IPS-15b (cell line): ENCODE measurements around the gene AAGAB.
"Not testable (repeated sequence)": the region's sequence is repeated elsewhere in the genome, so short reads cannot be mapped to it uniquely, and the experiment has no call there.

ENCODE experiments used
- H3K27me3 ChIP-seq: one replicate; pipeline ENCODE4 v1.6.1; 2013; ENCODE audit warnings: low read length; ENCODE audit not compliant: control insufficient read depth, insufficient read depth
- H3K36me3 ChIP-seq: one replicate; pipeline ENCODE4 v1.6.1; 2013; ENCODE audit warnings: low read length; ENCODE audit not compliant: control insufficient read depth, insufficient read depth
- H3K4me1 ChIP-seq: one replicate; pipeline ENCODE4 v1.6.1; 2013; ENCODE audit warnings: mild to moderate bottlenecking, low read length; ENCODE audit not compliant: control insufficient read depth, insufficient read depth
- H3K4me3 ChIP-seq: one replicate; pipeline ENCODE4 v1.5.1; 2013; ENCODE audit warnings: low read depth, low read length
- H3K9ac ChIP-seq: one replicate; pipeline ENCODE4 v1.6.1; 2013; ENCODE audit warnings: low read depth, mild to moderate bottlenecking, low read length
- H3K9me3 ChIP-seq: one replicate; pipeline ENCODE4 v1.6.1; 2013; ENCODE audit warnings: mild to moderate bottlenecking, low read length; ENCODE audit not compliant: control insufficient read depth, insufficient read depth

AAGAB gene

DNA sequence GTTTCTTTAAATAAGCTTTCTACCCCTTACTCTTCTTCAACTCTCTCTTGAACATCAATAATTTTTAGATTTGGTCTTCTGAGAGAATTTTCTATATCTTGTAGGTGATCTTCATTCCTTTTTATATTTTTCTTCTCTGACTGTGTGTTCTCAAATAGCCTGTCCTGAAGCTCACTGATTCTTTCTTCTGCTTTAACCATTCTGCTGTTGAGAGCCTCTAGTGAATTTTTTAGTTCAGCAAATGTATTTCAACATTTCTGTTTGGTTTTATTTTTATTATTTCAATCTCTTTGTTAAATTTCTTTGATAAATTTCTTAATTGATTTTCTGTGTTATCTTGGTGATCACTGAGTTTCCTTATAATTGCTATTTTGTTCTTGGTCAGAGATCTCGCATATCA is 19.8 kb upstream of the AAGAB start:
- Histone ChIP-seq H3K36me3 (no peaks in the 10 kb centered on the region), H3K4me3 (no peak overlapping the region), H3K9me3 (no peaks in the 10 kb centered on the region), H3K4me1 (peaks cover 8% of the 10 kb centered on the region), H3K9ac (no peak overlapping the region), H3K27me3 (no peaks in the 10 kb centered on the region)

DNA sequence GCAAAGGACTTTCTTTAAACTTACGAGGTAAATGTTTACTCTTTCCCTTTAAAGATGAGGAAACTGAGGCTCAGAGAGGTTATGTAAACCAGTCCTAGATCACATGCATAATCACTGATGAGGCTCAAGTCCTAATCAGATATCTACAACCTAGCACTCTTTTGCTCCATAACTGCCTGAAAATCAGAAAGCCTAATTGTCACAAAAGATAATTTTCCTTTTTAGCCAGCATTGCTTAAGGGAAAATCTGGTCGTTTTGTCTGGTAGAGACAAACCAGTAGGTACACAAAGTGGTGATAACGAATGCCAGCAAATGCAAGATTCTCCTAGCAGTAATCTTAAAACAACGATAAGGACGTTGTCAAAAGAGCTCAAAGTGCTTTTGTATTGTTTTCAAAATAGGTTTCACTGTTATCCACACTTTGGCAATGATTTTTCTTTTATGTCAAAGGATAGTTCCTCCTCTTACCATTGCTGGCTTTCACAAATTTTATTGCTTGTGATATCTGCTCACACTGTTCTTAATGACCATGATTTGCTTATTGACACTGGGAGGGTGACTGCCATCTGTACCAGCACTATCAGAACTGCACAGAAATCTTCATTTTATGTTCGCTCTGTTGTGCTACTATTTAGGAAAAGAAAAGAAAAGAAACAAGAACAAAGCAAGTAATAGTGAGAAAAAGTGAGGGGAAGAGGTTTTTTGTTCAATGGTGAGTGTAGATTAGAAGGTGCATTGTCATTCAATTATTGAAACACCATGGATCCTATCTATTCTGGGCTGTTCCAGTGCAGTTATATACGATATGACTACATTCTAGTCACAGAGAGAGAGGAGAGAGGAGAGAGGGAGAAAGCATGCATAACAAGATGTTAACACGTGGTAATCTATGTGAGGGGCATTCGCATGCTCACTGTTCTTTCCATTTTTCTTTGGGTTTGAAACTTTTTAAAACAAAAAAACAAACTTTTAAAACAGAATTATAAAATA is 13.8 kb upstream of the AAGAB start:
- Histone ChIP-seq H3K36me3 (no peaks in the 10 kb centered on the region), H3K9ac (no peak overlapping the region), H3K4me1 (peaks cover 11% of the 10 kb centered on the region), H3K4me3 (no peak overlapping the region), H3K27me3 (no peaks in the 10 kb centered on the region), H3K9me3 (no peaks in the 10 kb centered on the region)

DNA sequence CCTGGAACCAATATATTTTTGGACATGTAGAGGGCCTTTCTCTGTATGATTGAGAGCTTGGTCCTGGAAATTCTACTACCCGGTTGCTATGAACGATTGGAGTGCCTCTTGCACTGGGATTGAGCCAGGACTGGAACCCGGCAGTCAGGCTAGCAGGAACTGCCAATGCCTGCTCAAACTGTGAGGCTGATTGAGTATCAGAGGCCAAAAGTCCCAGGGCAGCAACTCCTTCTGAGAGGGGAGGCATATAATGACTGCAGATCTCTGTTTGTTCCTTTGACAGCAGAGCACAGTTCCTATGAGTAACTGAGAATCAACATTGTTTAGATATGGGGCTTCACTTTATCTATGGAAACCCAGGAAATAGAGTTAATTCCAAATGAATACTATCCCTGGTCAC is 13.0 kb upstream of the AAGAB start:
- H3K27me3 ChIP-seq: no peaks in the 10 kb centered on the region

DNA sequence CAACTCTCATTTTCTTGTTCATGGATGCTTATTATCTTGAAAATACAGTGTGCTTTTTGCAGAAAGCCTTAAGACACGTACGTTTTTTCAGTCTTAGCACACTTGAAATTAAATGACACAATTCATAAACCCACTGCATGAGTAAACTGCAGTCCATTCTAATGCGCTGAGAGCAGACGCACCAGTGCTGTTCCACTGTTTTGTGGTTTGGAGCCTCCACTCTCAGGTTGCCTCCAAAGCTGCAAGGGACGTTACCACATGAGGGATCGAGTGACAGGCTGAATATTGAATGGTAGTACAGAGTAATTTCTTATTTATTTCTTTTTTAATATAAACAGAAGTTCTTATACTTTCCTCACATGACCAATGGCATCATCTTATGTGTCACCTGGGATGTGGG is 12.4 kb upstream of the AAGAB start:
- Histone ChIP-seq H3K27me3 (no peaks in the 10 kb centered on the region), H3K36me3 (no peaks in the 10 kb centered on the region), H3K9me3 (no peaks in the 10 kb centered on the region), H3K4me3 (no peak overlapping the region), H3K4me1 (peaks cover 11% of the 10 kb centered on the region), H3K9ac (no peak overlapping the region)

More for the DNA sequence above, 13.0 kb upstream of the AAGAB start:
- H3K4me3 ChIP-seq: no peak overlapping the region
- H3K9ac ChIP-seq: no peak overlapping the region
- H3K9me3 ChIP-seq: no peaks in the 10 kb centered on the region
- H3K36me3 ChIP-seq: no peaks in the 10 kb centered on the region
- peaks cover 11% of the 10 kb centered on the region for H3K4me1 ChIP-seq

DNA sequence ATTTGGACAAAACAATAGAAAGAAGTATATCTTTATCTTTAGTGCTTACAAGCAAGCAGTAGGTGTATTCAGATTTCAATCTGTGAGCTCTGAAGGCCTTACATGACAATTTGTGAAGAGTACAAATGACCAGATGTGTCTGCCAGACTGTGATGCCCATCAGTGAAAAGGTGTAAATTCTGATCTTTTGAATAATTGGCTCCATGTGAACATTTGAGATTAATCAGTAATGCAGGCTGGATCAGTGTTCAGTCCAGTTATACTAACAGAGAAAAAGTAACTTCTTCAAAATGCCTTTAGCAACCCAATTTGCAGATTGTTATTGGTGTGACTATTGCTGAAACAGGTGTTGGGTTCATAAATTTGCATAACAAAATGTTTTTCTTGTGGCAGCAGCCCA is 5.3 kb upstream of the AAGAB start:
- Histone ChIP-seq H3K36me3 (no peaks in the 10 kb centered on the region), H3K9me3 (no peaks in the 10 kb centered on the region), H3K4me1 (no peaks in the 10 kb centered on the region), H3K27me3 (peaks cover 10% of the 10 kb centered on the region), H3K4me3 (no peak overlapping the region), H3K9ac (no peak overlapping the region)

DNA sequence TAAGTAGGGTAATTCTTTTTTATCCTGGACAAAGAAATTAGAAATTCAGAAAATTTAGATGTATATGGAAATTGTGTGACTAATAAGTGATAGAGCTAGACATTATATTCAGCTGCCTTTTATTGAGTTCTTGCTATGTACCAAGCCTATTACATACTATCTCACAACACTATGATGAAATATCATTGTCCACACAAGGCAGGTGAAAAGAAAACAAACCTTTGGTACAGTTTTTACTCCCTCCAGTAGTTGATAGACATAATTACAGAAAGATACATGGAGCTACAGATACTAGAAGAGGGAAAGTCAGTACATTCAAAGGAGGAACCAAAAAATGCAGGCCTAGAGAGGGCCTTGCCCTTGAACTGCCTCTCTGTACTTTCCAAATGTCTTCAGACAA is 4.9 kb upstream of the AAGAB start:
- peaks cover 10% of the 10 kb centered on the region for H3K27me3 ChIP-seq
- H3K9me3 ChIP-seq: no peaks in the 10 kb centered on the region
- no peak overlapping the region for H3K4me3 ChIP-seq
- H3K4me1 ChIP-seq: no peaks in the 10 kb centered on the region
- H3K36me3 ChIP-seq: no peaks in the 10 kb centered on the region
- no peak overlapping the region for H3K9ac ChIP-seq

DNA sequence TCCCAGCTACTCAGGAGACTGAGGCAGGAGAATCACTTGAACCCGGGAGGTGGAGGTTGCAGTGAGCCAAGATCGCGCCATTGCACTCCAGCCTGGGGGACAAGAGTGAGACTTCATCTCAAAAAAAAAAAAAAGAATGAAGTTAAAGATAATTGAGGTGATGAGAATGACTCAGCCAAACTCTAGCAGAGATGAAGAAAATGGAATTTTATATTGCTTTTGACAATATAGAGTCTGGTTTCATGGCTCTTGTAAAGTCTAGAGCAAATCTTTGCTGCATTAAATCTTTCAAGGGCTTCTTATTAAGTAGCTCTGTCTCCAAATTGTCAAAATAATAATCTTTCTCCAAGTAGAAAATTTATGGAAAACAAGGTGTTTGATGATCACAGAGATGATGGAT is 4.0 kb upstream of the AAGAB start:
- not testable (repeated sequence) for H3K4me3 ChIP-seq, H3K9me3 ChIP-seq, H3K9ac ChIP-seq, H3K4me1 ChIP-seq, H3K36me3 ChIP-seq
- peaks cover 10% of the 10 kb centered on the region for H3K27me3 ChIP-seq

DNA sequence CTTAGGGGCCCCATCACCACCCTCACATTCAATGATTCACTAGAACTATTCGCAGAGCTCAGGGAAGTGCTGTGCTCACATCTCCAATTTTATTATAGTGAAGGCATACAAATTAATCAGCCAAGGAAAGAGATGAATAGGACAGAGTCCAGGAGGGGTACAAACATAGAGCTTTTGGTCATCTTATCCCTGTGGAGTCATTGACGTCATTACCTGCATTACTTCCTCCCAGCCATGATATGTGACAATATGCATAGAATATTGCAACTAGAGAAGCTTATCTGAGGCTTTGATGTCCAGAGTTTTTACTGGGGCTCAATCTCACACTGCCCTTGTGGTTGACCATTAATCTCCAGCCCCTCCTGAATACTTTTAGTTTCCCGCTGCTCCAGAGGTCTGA is 1.6 kb upstream of the AAGAB start:
- Histone ChIP-seq H3K4me1 (no peaks in the 10 kb centered on the region), H3K4me3 (no peak overlapping the region), H3K36me3 (no peaks in the 10 kb centered on the region), H3K9ac (no peak overlapping the region), H3K9me3 (no peaks in the 10 kb centered on the region), H3K27me3 (peaks cover 10% of the 10 kb centered on the region)

DNA sequence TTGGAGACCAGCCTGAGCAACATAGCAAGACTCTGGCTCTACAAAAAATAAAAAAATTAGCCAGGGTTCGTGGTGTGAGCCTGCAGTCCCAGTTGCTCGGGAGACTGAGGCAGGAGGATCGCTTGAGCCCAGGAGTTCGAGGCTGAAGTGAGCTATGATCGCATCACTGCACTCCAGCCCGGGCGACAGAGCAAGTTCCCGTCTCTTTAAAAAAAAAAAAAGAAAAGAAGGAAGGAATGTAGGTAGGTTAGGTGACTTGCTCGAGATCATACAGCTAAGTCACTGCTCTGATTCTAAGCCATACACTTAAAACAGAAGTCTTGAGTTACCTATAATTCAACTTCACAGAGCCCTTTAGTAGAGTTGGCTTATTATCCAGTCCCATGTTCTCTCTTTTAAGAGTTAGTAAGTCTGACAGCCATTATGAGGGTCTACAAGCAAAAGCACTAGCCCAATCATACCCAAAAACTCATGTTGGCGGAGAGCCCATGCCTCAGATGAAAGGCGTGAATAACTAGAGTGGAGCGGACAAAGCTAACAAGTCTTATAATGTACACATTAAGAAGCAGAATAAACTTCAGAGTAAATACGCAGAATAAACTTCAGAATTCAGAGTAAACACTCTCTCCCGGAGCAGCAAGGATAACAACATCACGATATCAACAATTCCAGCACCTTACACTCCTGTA is 768 bp downstream of the AAGAB start:
- H3K9ac ChIP-seq: peak overlapping the region; percentile 88
- H3K9me3 ChIP-seq: no peaks in the 10 kb centered on the region
- H3K27me3 ChIP-seq: peaks cover 10% of the 10 kb centered on the region
- H3K4me1 ChIP-seq: no peaks in the 10 kb centered on the region
- peak overlapping the region; percentile 73 for H3K4me3 ChIP-seq
- H3K36me3 ChIP-seq: no peaks in the 10 kb centered on the region

DNA sequence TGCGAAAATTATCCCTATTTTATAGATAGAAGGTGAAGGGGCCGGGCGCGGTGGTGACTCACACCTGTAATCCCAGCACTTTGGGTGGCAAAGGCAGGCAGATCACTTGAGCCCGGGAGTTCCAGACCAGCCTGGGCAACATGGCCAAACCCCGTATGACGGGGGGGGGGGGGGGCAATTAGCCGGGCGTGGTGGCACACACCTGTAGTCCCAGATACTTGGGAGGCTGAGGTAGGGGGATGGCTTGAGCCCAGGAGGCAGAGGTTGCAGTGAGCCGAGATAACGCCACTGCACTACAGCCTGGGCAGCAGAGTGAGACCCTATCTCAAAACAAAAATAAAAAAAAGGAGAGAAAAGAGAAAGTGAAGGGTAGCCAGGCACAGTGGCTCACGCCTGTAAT is 1.4 kb downstream of the AAGAB start:
- Histone ChIP-seq H3K27me3 (peaks cover 10% of the 10 kb centered on the region), H3K9me3 (no peaks in the 10 kb centered on the region), H3K4me3 (peak overlapping the region; percentile 73), H3K9ac (no peak overlapping the region), H3K4me1 (no peaks in the 10 kb centered on the region), H3K36me3 (no peaks in the 10 kb centered on the region)

DNA sequence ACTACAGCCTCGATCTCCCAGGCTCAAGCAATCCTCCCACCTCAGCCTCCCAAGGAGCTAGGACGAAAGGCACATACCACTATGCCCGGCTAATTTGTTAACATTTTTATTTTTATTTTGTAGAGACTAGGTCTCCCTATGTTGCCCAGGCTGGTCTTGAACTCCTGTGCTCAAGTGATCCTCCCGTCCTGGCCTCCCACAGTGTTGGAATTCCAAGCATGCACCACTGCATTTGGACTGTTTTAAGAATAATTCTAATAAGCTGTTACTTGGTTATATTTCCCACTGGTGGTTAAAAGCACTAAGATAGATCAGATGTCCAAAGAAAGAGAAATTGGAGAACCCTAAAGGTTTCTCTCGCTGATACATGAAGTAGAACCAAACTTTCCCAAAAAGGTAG is 3.1 kb downstream of the AAGAB start:
- Histone ChIP-seq H3K4me3 (no peak overlapping the region), H3K27me3 (peaks cover 4% of the 10 kb centered on the region), H3K9me3 (no peaks in the 10 kb centered on the region)

DNA sequence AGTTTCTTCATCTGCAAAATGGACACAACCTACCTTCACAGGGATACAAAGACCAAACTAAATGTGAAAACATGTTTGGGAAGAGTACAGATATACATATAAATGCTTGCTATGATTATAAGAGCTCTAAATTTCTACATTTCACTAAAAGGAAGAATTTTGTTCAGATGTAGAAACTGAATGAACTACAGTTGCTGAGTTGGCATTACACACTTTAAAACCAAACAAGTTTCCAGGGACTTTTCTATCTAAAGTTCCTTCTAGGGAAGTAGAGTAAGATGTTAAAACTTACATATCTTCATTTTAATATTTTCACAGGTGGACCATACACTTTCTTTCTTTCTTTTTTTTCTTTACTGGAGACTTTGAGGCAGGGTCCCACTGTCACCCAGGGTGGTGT is 4.6 kb downstream of the AAGAB start:
- Histone ChIP-seq H3K4me3 (no peak overlapping the region), H3K27me3 (no peaks in the 10 kb centered on the region), H3K9me3 (no peaks in the 10 kb centered on the region), H3K4me1 (no peaks in the 10 kb centered on the region), H3K9ac (no peak overlapping the region), H3K36me3 (no peaks in the 10 kb centered on the region)

More for the DNA sequence above, 3.1 kb downstream of the AAGAB start:
- no peak overlapping the region for H3K9ac ChIP-seq
- no peaks in the 10 kb centered on the region for H3K4me1 ChIP-seq
- H3K36me3 ChIP-seq: no peaks in the 10 kb centered on the region
